ENCODE results near the gene TRMT61A. TPM values are rescaled to one million over a fixed set of nuclear protein-coding genes. Genes with fewer than 3 reads are reported as not detected.

Gene TRMT61A
- total RNA-seq, 1 donor from 2014 or later, result 10.0 TPM

- DNase-seq (ENCODE audit: low spot score), result no peak
- H3K4me1 Mint-ChIP-seq (ENCODE audit: low read depth), result peaks cover 32% of the 10 kb centered on the region
- no peaks in the 10 kb centered on the region for H3K9me3 Mint-ChIP-seq (ENCODE audit: low read depth)
- H3K27ac Mint-ChIP-seq (ENCODE audit: unreplicated experiment), result no peak overlapping the region
- TF ChIP-seq CTCF (IDR thresholded peaks at IDR 0.05), result no peak
- no peak overlapping the region for H3K4me3 Mint-ChIP-seq (ENCODE audit: unreplicated experiment)
- peaks cover 10% of the 10 kb centered on the region for H3K36me3 Mint-ChIP-seq (ENCODE audit: low read depth)
- no peaks in the 10 kb centered on the region for H3K27me3 Mint-ChIP-seq (ENCODE audit: low read depth)
Measured at GRCh38 chr14:103558071-103558882, 29.3 kb downstream of the TRMT61A start.

- DNase-seq (ENCODE audit: low spot score), result no peak
- Mint-ChIP-seq H3K36me3 (ENCODE audit: low read depth) (peaks cover 10% of the 10 kb centered on the region), H3K27ac (ENCODE audit: unreplicated experiment) (no peak overlapping the region), H3K27me3 (ENCODE audit: low read depth) (no peaks in the 10 kb centered on the region), H3K4me1 (ENCODE audit: low read depth) (peaks cover 42% of the 10 kb centered on the region), H3K4me3 (ENCODE audit: unreplicated experiment) (no peak overlapping the region), H3K9me3 (ENCODE audit: low read depth) (no peaks in the 10 kb centered on the region)
- no peak for TF ChIP-seq CTCF (IDR thresholded peaks at IDR 0.05)
Measured at GRCh38 chr14:103559766-103560165, 30.8 kb downstream of the TRMT61A start.

DNA sequence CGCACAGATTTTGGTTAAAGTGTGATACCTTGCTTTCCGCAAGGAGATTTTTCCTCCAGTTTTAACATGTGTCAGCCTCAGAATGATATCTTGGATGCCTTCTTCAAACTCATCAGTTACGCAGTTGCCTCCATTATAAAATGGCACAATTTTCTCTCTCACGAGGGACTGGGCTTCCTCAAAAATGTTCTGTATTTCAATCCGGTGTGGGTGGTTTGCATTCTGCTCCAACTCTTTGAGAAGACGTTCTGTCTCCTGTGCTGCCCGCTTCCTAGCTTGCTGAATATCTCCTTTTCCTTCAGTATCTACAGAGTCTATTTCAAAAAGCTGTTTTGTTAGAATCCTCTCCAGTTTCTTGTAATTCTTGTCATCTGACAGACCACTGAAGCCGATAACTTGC is 31.7 kb downstream of the TRMT61A start:
- Mint-ChIP-seq H3K27me3 (ENCODE audit: low read depth) (no peaks in the 10 kb centered on the region), H3K4me1 (ENCODE audit: low read depth) (peaks cover 43% of the 10 kb centered on the region), H3K9me3 (ENCODE audit: low read depth) (no peaks in the 10 kb centered on the region), H3K4me3 (ENCODE audit: unreplicated experiment) (peak overlapping the region; percentile 84), H3K36me3 (ENCODE audit: low read depth) (peaks cover 10% of the 10 kb centered on the region), H3K27ac (ENCODE audit: unreplicated experiment) (no peak overlapping the region)
- no peak for DNase-seq (ENCODE audit: low spot score)
- no peak for TF ChIP-seq CTCF (IDR thresholded peaks at IDR 0.05)

GRCh38 chr14:103561381-103562178 is 32.6 kb downstream of the TRMT61A start:
- peak overlapping the region; percentile 84 for H3K4me3 Mint-ChIP-seq (ENCODE audit: unreplicated experiment)

More at GRCh38 chr14:103561381-103562178, 32.6 kb downstream of the TRMT61A start:
- no peaks in the 10 kb centered on the region for H3K9me3 Mint-ChIP-seq (ENCODE audit: low read depth)
- H3K27ac Mint-ChIP-seq (ENCODE audit: unreplicated experiment), result peak overlapping the region; percentile 86
- H3K4me1 Mint-ChIP-seq (ENCODE audit: low read depth), result peaks cover 43% of the 10 kb centered on the region
- no peaks in the 10 kb centered on the region for H3K27me3 Mint-ChIP-seq (ENCODE audit: low read depth)
- H3K36me3 Mint-ChIP-seq (ENCODE audit: low read depth), result peaks cover 10% of the 10 kb centered on the region
- no peak for DNase-seq (ENCODE audit: low spot score)
- TF ChIP-seq CTCF (IDR thresholded peaks at IDR 0.05), result no peak

Data from chondrocyte (in vitro differentiated cells).